Measurements from ENCODE around the gene TFIP11.

Gene TFIP11

DNA sequence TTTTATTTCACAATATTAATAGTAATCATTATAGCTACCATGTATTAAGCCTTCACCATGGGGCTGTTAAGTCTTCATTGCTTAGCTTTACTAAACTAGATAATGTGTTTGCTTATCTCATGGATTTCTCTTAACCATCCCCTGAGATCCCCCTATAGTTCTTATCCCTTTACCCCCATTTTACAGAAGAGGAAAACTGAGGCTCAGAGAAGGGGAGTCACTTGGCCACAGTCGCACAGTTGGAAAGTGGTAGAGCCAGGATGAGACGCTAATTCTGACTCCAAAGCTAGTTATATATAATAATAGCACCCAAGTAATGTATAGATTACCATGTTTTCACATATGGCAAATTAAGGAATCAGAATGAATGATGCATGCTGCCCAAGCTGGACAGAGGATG is 9.7 kb upstream of the TFIP11 start:
- Histone ChIP-seq H2BK120ac (ENCODE audit: low read depth, low read length) (no peak overlapping the region), H3K27ac (replicated peaks; ENCODE audit: low read length) (no peak overlapping the region), H3K4me3 (ENCODE audit: low read length in 2 of 2) (no peak overlapping the region), H3K9ac (ENCODE audit: low read depth, low read length, poor library complexity) (no peak overlapping the region), H2AK5ac (ENCODE audit: low read depth, low read length) (no peak overlapping the region), H4K8ac (ENCODE audit: low read depth, low read length) (no peak overlapping the region), H3K14ac (ENCODE audit: low read length) (no peak overlapping the region), H2AFZ (ENCODE audit: low read length) (no peak overlapping the region), H3K4me1 (ENCODE audit: control insufficient read depth in 2 of 2, insufficient read depth in 1 of 2, low read depth in 1 of 2, low read length in 2 of 2) (no peaks in the 10 kb centered on the region), H2BK5ac (ENCODE audit: low read length) (no peak overlapping the region), H3K23ac (ENCODE audit: low read depth, low read length, poor library complexity) (no peak overlapping the region), H3K4me2 (ENCODE audit: insufficient read depth, low read length, poor library complexity, severe bottlenecking) (no peak overlapping the region), H3K9me3 (replicated peaks in 1 of 2; ENCODE audit: control insufficient read depth in 2 of 2, insufficient read depth in 1 of 2, low read depth in 1 of 2, low read length in 2 of 2) (no peaks in the 10 kb centered on the region), H3K79me1 (ENCODE audit: low read depth, low read length) (peaks cover 2% of the 10 kb centered on the region), H3K27me3 (ENCODE audit: control insufficient read depth in 3 of 3, insufficient read depth in 3 of 3, low read depth in 1 of 3, low read length in 3 of 3) (no peaks in the 10 kb centered on the region), H2BK12ac (ENCODE audit: low read length) (no peak overlapping the region), H4K91ac (ENCODE audit: low read depth, low read length, poor library complexity) (no peak overlapping the region), H3K18ac (ENCODE audit: low read length) (no peak overlapping the region), H2BK15ac (ENCODE audit: low read length) (no peak overlapping the region), H3K4ac (ENCODE audit: low read length) (no peak overlapping the region), H3K36me3 (replicated peaks in 1 of 2; ENCODE audit: control insufficient read depth in 2 of 2, insufficient read depth in 2 of 2, low read length in 2 of 2) (peaks cover 0 to 47% of the 10 kb centered on the region in 2 donors)
- DNase-seq (ENCODE audit: low spot score) = no peak
- WGBS, 2 donors (ENCODE audit: extremely low coverage in 2 of 2, insufficient read length in 2 of 2, insufficient replicate concordance in 1 of 2) = no CpG with 5 or more reads among the region's 2 CpGs

DNA sequence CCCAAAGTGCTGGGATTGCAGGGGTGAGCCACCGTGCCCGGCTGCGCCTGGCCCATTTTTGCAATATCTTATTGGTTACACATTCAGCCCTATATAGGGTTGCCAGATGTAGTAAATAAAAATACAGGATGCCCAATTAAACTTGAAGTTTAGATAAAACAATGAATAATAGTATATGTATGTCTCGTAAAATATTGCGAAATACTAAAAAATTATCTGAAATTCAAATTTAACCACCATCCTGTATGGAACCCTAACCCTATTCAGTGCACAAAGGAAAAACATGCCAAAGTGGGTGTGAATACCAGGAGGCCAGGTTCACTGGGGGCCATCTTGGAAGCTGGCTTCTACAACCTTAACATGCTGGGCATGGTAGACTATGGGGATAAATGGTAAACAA is 5.2 kb upstream of the TFIP11 start:
- Histone ChIP-seq H3K27ac (replicated peaks; ENCODE audit: low read length) (no peak overlapping the region), H3K18ac (ENCODE audit: low read length) (no peak overlapping the region), H3K36me3 (replicated peaks in 1 of 2; ENCODE audit: control insufficient read depth in 2 of 2, insufficient read depth in 2 of 2, low read length in 2 of 2) (peaks cover 0 to 7% of the 10 kb centered on the region in 2 donors), H3K9ac (ENCODE audit: low read depth, low read length, poor library complexity) (no peak overlapping the region), H4K8ac (ENCODE audit: low read depth, low read length) (no peak overlapping the region), H3K4ac (ENCODE audit: low read length) (no peak overlapping the region), H3K79me1 (ENCODE audit: low read depth, low read length) (peaks cover 2% of the 10 kb centered on the region), H2AK5ac (ENCODE audit: low read depth, low read length) (no peak overlapping the region), H2BK15ac (ENCODE audit: low read length) (no peak overlapping the region), H4K91ac (ENCODE audit: low read depth, low read length, poor library complexity) (no peak overlapping the region), H3K27me3 (ENCODE audit: control insufficient read depth in 3 of 3, insufficient read depth in 3 of 3, low read depth in 1 of 3, low read length in 3 of 3) (no peaks in the 10 kb centered on the region), H3K4me3 (ENCODE audit: low read length in 2 of 2) (no peak overlapping the region), H2BK120ac (ENCODE audit: low read depth, low read length) (no peak overlapping the region), H2AFZ (ENCODE audit: low read length) (no peak overlapping the region), H3K9me3 (replicated peaks in 1 of 2; ENCODE audit: control insufficient read depth in 2 of 2, insufficient read depth in 1 of 2, low read depth in 1 of 2, low read length in 2 of 2) (no peaks in the 10 kb centered on the region), H3K23ac (ENCODE audit: low read depth, low read length, poor library complexity) (no peak overlapping the region), H3K14ac (ENCODE audit: low read length) (no peak overlapping the region), H2BK12ac (ENCODE audit: low read length) (no peak overlapping the region), H3K4me2 (ENCODE audit: insufficient read depth, low read length, poor library complexity, severe bottlenecking) (no peak overlapping the region), H2BK5ac (ENCODE audit: low read length) (no peak overlapping the region), H3K4me1 (ENCODE audit: control insufficient read depth in 2 of 2, insufficient read depth in 1 of 2, low read depth in 1 of 2, low read length in 2 of 2) (peaks cover 2 to 3% of the 10 kb centered on the region in 2 donors)
- no peak for DNase-seq (ENCODE audit: low spot score)
- WGBS, 2 donors (ENCODE audit: extremely low coverage in 2 of 2, insufficient read length in 2 of 2, insufficient replicate concordance in 1 of 2) = no CpG with 5 or more reads among the region's 5 CpGs

DNA sequence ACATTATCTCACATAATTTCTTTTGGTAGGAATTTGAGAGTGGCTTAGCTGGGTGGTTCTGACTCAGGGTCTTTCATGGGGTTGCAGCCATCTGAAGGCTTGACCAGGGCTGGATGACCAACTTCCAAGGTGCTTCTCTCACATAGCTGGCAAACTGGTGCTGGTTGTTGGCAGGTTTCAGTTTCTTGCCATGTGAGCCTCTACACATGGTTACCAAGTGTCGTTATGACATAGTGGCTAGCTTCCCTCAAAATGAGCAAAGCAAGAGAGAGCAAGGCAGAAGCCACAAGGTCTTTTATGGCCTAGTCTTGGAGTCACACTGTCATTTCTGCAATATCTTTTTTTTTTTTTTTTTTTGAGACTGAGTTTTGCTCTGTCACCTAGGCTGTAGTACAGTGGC is 4.2 kb upstream of the TFIP11 start:
- no peak overlapping the region for H3K27ac ChIP-seq (replicated peaks; ENCODE audit: low read length)
- H4K8ac ChIP-seq (ENCODE audit: low read depth, low read length) = no peak overlapping the region
- no peak overlapping the region for H3K23ac ChIP-seq (ENCODE audit: low read depth, low read length, poor library complexity)
- H3K27me3 ChIP-seq (ENCODE audit: control insufficient read depth in 3 of 3, insufficient read depth in 3 of 3, low read depth in 1 of 3, low read length in 3 of 3) = no peaks in the 10 kb centered on the region
- DNase-seq (ENCODE audit: low spot score) = no peak
- no peak overlapping the region for H3K4ac ChIP-seq (ENCODE audit: low read length)
- H3K4me2 ChIP-seq (ENCODE audit: insufficient read depth, low read length, poor library complexity, severe bottlenecking) = no peak overlapping the region
- no peak overlapping the region for H2BK5ac ChIP-seq (ENCODE audit: low read length)
- no peak overlapping the region for H3K18ac ChIP-seq (ENCODE audit: low read length)
- H3K9me3 ChIP-seq (replicated peaks in 1 of 2; ENCODE audit: control insufficient read depth in 2 of 2, insufficient read depth in 1 of 2, low read depth in 1 of 2, low read length in 2 of 2) = no peaks in the 10 kb centered on the region
- peaks cover 2% of the 10 kb centered on the region for H3K79me1 ChIP-seq (ENCODE audit: low read depth, low read length)
- H2BK12ac ChIP-seq (ENCODE audit: low read length) = no peak overlapping the region
- no peak overlapping the region for H2AK5ac ChIP-seq (ENCODE audit: low read depth, low read length)
- H2AFZ ChIP-seq (ENCODE audit: low read length) = no peak overlapping the region
- no CpG with 5 or more reads among the region's 1 CpG for WGBS, 2 donors (ENCODE audit: extremely low coverage in 2 of 2, insufficient read length in 2 of 2, insufficient replicate concordance in 1 of 2)
- H3K4me3 ChIP-seq (ENCODE audit: low read length in 2 of 2) = no peak overlapping the region
- no peak overlapping the region for H4K91ac ChIP-seq (ENCODE audit: low read depth, low read length, poor library complexity)
- H3K36me3 ChIP-seq (replicated peaks in 1 of 2; ENCODE audit: control insufficient read depth in 2 of 2, insufficient read depth in 2 of 2, low read length in 2 of 2) = no peaks in the 10 kb centered on the region
- H3K9ac ChIP-seq (ENCODE audit: low read depth, low read length, poor library complexity) = no peak overlapping the region
- H2BK120ac ChIP-seq (ENCODE audit: low read depth, low read length) = no peak overlapping the region
- H2BK15ac ChIP-seq (ENCODE audit: low read length) = no peak overlapping the region
- no peak overlapping the region for H3K14ac ChIP-seq (ENCODE audit: low read length)
- peaks cover 3% of the 10 kb centered on the region in 2 donors for H3K4me1 ChIP-seq (ENCODE audit: control insufficient read depth in 2 of 2, insufficient read depth in 1 of 2, low read depth in 1 of 2, low read length in 2 of 2)

DNA sequence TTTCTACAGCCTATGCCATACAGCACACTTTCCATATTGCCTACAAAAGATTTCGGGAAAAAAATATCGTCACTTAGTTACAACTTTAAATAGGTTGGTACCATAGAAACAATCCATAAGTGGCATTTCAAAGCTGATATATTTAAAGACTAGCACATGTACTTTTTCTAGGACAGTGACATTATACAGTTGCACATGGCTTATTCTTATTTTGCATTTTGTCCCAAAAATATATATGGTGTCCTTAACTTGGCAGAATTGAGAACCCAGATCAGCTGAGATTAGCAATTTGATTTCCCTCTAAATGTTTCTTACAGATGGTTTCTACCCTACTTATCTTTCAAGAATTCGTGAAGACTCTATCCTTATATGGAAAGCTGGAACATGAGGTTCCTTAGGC is 3.7 kb upstream of the TFIP11 start:
- H3K36me3 ChIP-seq (replicated peaks in 1 of 2; ENCODE audit: control insufficient read depth in 2 of 2, insufficient read depth in 2 of 2, low read length in 2 of 2) = no peaks in the 10 kb centered on the region
- peaks cover 2% of the 10 kb centered on the region for H3K79me1 ChIP-seq (ENCODE audit: low read depth, low read length)
- no peak overlapping the region for H3K4ac ChIP-seq (ENCODE audit: low read length)
- no peak overlapping the region for H4K8ac ChIP-seq (ENCODE audit: low read depth, low read length)
- H3K4me2 ChIP-seq (ENCODE audit: insufficient read depth, low read length, poor library complexity, severe bottlenecking) = no peak overlapping the region
- DNase-seq (ENCODE audit: low spot score) = no peak
- H3K18ac ChIP-seq (ENCODE audit: low read length) = no peak overlapping the region
- H2BK5ac ChIP-seq (ENCODE audit: low read length) = no peak overlapping the region
- no peak overlapping the region for H2BK15ac ChIP-seq (ENCODE audit: low read length)
- H3K27me3 ChIP-seq (ENCODE audit: control insufficient read depth in 3 of 3, insufficient read depth in 3 of 3, low read depth in 1 of 3, low read length in 3 of 3) = no peaks in the 10 kb centered on the region
- no peak overlapping the region for H2BK12ac ChIP-seq (ENCODE audit: low read length)
- no peak overlapping the region for H3K4me3 ChIP-seq (ENCODE audit: low read length in 2 of 2)
- H3K27ac ChIP-seq (replicated peaks; ENCODE audit: low read length) = no peak overlapping the region
- H3K9ac ChIP-seq (ENCODE audit: low read depth, low read length, poor library complexity) = no peak overlapping the region
- WGBS, 2 donors (ENCODE audit: extremely low coverage in 2 of 2, insufficient read length in 2 of 2, insufficient replicate concordance in 1 of 2) = no CpG with 5 or more reads among the region's 3 CpGs
- no peak overlapping the region for H2AFZ ChIP-seq (ENCODE audit: low read length)
- no peak overlapping the region for H2BK120ac ChIP-seq (ENCODE audit: low read depth, low read length)
- no peak overlapping the region for H3K14ac ChIP-seq (ENCODE audit: low read length)
- H2AK5ac ChIP-seq (ENCODE audit: low read depth, low read length) = no peak overlapping the region
- H3K9me3 ChIP-seq (replicated peaks in 1 of 2; ENCODE audit: control insufficient read depth in 2 of 2, insufficient read depth in 1 of 2, low read depth in 1 of 2, low read length in 2 of 2) = no peaks in the 10 kb centered on the region
- no peak overlapping the region for H3K23ac ChIP-seq (ENCODE audit: low read depth, low read length, poor library complexity)
- peaks cover 4 to 7% of the 10 kb centered on the region in 2 donors for H3K4me1 ChIP-seq (ENCODE audit: control insufficient read depth in 2 of 2, insufficient read depth in 1 of 2, low read depth in 1 of 2, low read length in 2 of 2)
- H4K91ac ChIP-seq (ENCODE audit: low read depth, low read length, poor library complexity) = no peak overlapping the region

All from neuronal stem cell (in vitro differentiated cells).